ENCODE results near the gene ARHGAP15. TPM values are rescaled to one million over a fixed set of nuclear protein-coding genes. Genes with fewer than 3 reads are reported as not detected.

Gene ARHGAP15
- total RNA-seq, 2 experiments from 2014 or later, result 72.1 to 98.4 TPM

DNA sequence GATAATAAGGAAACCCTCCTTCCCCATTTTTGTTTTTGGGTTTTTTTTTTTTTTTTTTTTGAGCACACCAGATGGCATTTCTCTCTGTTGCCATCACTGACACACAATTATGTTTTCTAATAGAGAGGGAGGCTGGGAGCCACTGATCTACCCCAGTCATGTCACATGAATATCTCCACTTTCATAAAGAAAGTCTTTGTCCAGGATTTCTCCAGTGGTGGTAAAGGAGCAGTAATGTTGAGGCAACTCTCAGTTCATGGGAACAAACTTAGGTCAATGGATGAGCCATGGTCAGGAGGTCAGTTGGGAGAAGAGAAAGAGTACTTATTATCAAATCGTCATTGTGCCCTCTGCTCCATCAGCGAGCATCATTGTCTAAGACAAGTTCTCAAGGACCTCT, 603.7 kb downstream of the ARHGAP15 start:
- TF ChIP-seq, protein P1, sequence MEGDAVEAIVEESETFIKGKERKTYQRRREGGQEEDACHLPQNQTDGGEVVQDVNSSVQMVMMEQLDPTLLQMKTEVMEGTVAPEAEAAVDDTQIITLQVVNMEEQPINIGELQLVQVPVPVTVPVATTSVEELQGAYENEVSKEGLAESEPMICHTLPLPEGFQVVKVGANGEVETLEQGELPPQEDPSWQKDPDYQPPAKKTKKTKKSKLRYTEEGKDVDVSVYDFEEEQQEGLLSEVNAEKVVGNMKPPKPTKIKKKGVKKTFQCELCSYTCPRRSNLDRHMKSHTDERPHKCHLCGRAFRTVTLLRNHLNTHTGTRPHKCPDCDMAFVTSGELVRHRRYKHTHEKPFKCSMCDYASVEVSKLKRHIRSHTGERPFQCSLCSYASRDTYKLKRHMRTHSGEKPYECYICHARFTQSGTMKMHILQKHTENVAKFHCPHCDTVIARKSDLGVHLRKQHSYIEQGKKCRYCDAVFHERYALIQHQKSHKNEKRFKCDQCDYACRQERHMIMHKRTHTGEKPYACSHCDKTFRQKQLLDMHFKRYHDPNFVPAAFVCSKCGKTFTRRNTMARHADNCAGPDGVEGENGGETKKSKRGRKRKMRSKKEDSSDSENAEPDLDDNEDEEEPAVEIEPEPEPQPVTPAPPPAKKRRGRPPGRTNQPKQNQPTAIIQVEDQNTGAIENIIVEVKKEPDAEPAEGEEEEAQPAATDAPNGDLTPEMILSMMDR (conservative IDR thresholded peaks at IDR 0.05; ENCODE audit: low read length), result no peak
- TF ChIP-seq EZH2phosphoT487 (IDR thresholded peaks at IDR 0.05; ENCODE audit: borderline replicate concordance, low read depth, low read length), result no peak
- H3K79me2 ChIP-seq (ENCODE audit: insufficient read depth, low read depth, low read length), result no peaks in the 10 kb centered on the region
- H3K36me3 ChIP-seq (ENCODE audit: insufficient read depth, low read length), result no peaks in the 10 kb centered on the region
- H3K9me2 ChIP-seq (ENCODE audit: insufficient read depth, low read length), result no peaks in the 10 kb centered on the region
- no TSS peak for BruUV-seq (replicated peaks)
- POLR2A ChIA-PET, result interaction anchor here (0.7 kb wide), 3 partner anchors 31 to 1498 kb away, joined by 3 to 6 read pairs (median 3); no protein-coding TSS in a partner anchor
- no peak for DNase-seq (ENCODE audit: low spot score)
- intact Hi-C loops (cut with micrococcal nuclease; ENCODE audit: unreplicated experiment), result no loop called here
- no peaks in the 10 kb centered on the region for H3K4me1 ChIP-seq (ENCODE audit: insufficient read depth, low read length, poor library complexity, severe bottlenecking)
- no peak overlapping the region for H2AFZ ChIP-seq (ENCODE audit: low read length)
- no peaks in the 10 kb centered on the region for H3K9me3 ChIP-seq (ENCODE audit: low read length)
- H4K20me1 ChIP-seq (ENCODE audit: insufficient read depth, low read length), result no peaks in the 10 kb centered on the region
- no peak overlapping the region for H3K4me3 ChIP-seq (ENCODE audit: low read depth, low read length, poor library complexity, severe bottlenecking)
- H3K27ac ChIP-seq (ENCODE audit: low read depth, low read length, poor library complexity, severe bottlenecking), result no peak overlapping the region
- no peak overlapping the region for H3K4me2 ChIP-seq (ENCODE audit: low read length)
- CTCF ChIA-PET (ENCODE audit: unreplicated experiment), result no interaction called here

DNA sequence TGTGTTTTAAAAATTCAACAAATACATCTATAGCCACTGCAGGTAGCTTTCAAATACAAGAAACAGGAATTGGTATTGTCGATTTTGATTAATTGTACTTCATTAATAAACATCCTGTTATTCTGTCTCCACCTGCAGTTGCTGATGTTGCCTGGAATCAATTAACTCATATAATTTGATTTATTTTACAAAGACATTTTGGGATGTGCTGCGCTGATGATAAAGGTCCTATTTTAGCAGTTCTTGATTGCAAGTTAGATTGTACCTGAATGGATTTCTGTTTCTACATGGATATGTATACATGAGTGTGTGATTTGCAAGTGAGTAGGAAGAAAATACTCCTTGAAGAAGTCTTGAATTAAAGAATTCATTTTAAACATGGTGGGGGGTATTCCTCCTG, 605.3 kb downstream of the ARHGAP15 start:
- no peak overlapping the region for H2AFZ ChIP-seq (ENCODE audit: low read length)
- no peaks in the 10 kb centered on the region for H4K20me1 ChIP-seq (ENCODE audit: insufficient read depth, low read length)
- BruUV-seq (replicated peaks), result no TSS peak
- TF ChIP-seq EZH2phosphoT487 (IDR thresholded peaks at IDR 0.05; ENCODE audit: borderline replicate concordance, low read depth, low read length), result no peak
- TF ChIP-seq, protein P1 (conservative IDR thresholded peaks at IDR 0.05; ENCODE audit: low read length), result no peak
- H3K4me3 ChIP-seq (ENCODE audit: low read depth, low read length, poor library complexity, severe bottlenecking), result no peak overlapping the region
- CTCF ChIA-PET (ENCODE audit: unreplicated experiment), result no interaction called here
- no peak for DNase-seq (ENCODE audit: low spot score)
- no peaks in the 10 kb centered on the region for H3K9me3 ChIP-seq (ENCODE audit: low read length)
- H3K4me2 ChIP-seq (ENCODE audit: low read length), result no peak overlapping the region
- no peak overlapping the region for H3K27ac ChIP-seq (ENCODE audit: low read depth, low read length, poor library complexity, severe bottlenecking)
- no peaks in the 10 kb centered on the region for H3K36me3 ChIP-seq (ENCODE audit: insufficient read depth, low read length)
- no peaks in the 10 kb centered on the region for H3K79me2 ChIP-seq (ENCODE audit: insufficient read depth, low read depth, low read length)
- no peaks in the 10 kb centered on the region for H3K4me1 ChIP-seq (ENCODE audit: insufficient read depth, low read length, poor library complexity, severe bottlenecking)
- H3K9me2 ChIP-seq (ENCODE audit: insufficient read depth, low read length), result no peaks in the 10 kb centered on the region
- intact Hi-C loops (cut with micrococcal nuclease; ENCODE audit: unreplicated experiment), result no loop called here
- POLR2A ChIA-PET, result interaction anchor here (0.9 kb wide), 1 partner anchor 184 kb away, joined by 4 read pairs; no protein-coding TSS in a partner anchor

DNA sequence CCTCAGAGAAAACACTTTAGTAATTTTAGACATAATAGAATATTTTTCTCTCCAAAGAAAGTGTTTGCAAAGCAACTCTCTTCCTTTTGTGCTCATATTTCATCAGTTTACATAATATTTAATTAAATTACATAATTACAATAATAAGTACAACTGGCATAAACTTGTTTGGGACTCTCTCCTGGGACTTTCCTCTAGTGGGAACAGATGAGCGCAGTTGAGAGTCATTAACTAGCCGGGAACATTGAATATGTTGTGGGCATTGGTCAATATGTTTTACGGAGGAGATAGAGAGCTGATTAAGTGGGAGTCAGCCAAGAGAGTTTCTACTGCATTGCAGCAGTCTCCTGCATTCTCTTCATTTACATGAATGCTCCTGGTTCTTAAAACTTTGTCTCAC, 607.7 kb downstream of the ARHGAP15 start:
- no peaks in the 10 kb centered on the region for H3K36me3 ChIP-seq (ENCODE audit: insufficient read depth, low read length)
- TF ChIP-seq, protein P1 (conservative IDR thresholded peaks at IDR 0.05; ENCODE audit: low read length), result no peak
- no peak for TF ChIP-seq EZH2phosphoT487 (IDR thresholded peaks at IDR 0.05; ENCODE audit: borderline replicate concordance, low read depth, low read length)
- intact Hi-C loops (cut with micrococcal nuclease; ENCODE audit: unreplicated experiment), result no loop called here
- no peak overlapping the region for H3K4me2 ChIP-seq (ENCODE audit: low read length)
- CTCF ChIA-PET (ENCODE audit: unreplicated experiment), result no interaction called here
- no peak overlapping the region for H3K4me3 ChIP-seq (ENCODE audit: low read depth, low read length, poor library complexity, severe bottlenecking)
- no peaks in the 10 kb centered on the region for H4K20me1 ChIP-seq (ENCODE audit: insufficient read depth, low read length)
- H3K27ac ChIP-seq (ENCODE audit: low read depth, low read length, poor library complexity, severe bottlenecking), result no peak overlapping the region
- no peaks in the 10 kb centered on the region for H3K4me1 ChIP-seq (ENCODE audit: insufficient read depth, low read length, poor library complexity, severe bottlenecking)
- POLR2A ChIA-PET, result no interaction called here
- H3K79me2 ChIP-seq (ENCODE audit: insufficient read depth, low read depth, low read length), result no peaks in the 10 kb centered on the region
- no TSS peak for BruUV-seq (replicated peaks)
- H3K9me3 ChIP-seq (ENCODE audit: low read length), result no peaks in the 10 kb centered on the region
- no peaks in the 10 kb centered on the region for H3K9me2 ChIP-seq (ENCODE audit: insufficient read depth, low read length)
- no peak overlapping the region for H2AFZ ChIP-seq (ENCODE audit: low read length)
- DNase-seq (ENCODE audit: low spot score), result no peak

Data from OCI-LY7 (cell line).